Right cardiac atrium (tissue), 5 donors: ENCODE results near the gene FZD10. TPM values are rescaled to one million over a fixed set of nuclear protein-coding genes. Genes with fewer than 3 reads are reported as not detected.

Source experiments
- ATAC-seq, 2 donors: fragments of 200-7000 bp; cut with Tn5 transposase; one replicate each; pipeline versions ENCODE4 v1.8.0 to v1.9.1; 2020; ENCODE audit warnings: moderate library complexity in 2 of 2, mild to moderate bottlenecking in 1 of 2
- DNase-seq, 3 donors: peaks; one replicate each; pipeline ENCODE4 v3.0.0-alpha.2; 2020
- H3K27ac ChIP-seq: one replicate; pipeline ENCODE4 v1.5.1; 2013; ENCODE audit warnings: mild to moderate bottlenecking, low read length, control low read depth, moderate library complexity
- H3K27me3 ChIP-seq: one replicate; pipeline ENCODE4 v1.6.1; 2013; ENCODE audit not compliant: control insufficient read depth, insufficient read depth
- H3K4me1 ChIP-seq: one replicate; pipeline ENCODE4 v1.6.1; 2013; ENCODE audit warnings: low read length; ENCODE audit not compliant: control insufficient read depth, insufficient read depth
- H3K4me3 ChIP-seq: one replicate; pipeline ENCODE4 v1.5.1; 2013; ENCODE audit warnings: low read length, control low read depth
- H3K9me3 ChIP-seq: one replicate; pipeline ENCODE4 v1.6.1; 2013; ENCODE audit warnings: low read length; ENCODE audit not compliant: control insufficient read depth
- WGBS: extraction: QIAGEN DNeasy Blood & Tissue Kit; methylation state at CpG from one replicate; pipeline ENCODE4 v1.1.7; 2013; 5-methylcytosine and 5-hydroxymethylcytosine counted together
- intact Hi-C, 4 donors: fragments of 100-400 bp; cut with DNase I; formaldehyde crosslinking; loops; one replicate each; pipeline versions ENCODE4 v1.11.0 to v1.14.0; 2022 to 2023
- polyA plus RNA-seq: library from polyadenylated mRNA; stranded (reverse); fragments of 200-250 nt; gene quantifications from one replicate; pipeline ENCODE4 v1.2.3, GENCODE V29; 2013
- total RNA-seq, 4 donors: library from RNA; stranded (reverse); fragmentation: NEBNext Ultra II Directional; extraction: Animal tissue kit (Norgen Biotek cat#: 25700); gene quantifications; one replicate each; pipeline ENCODE4 v1.2.1, GENCODE V29; 2021
- donor health status: healthy with polysubstance abuse.
- donor health status: DM: no; HTN: yes; CAD: no.
- donor health status: DM: no; HTN: no; CAD: no.
- donor health status: DM: no; HTN: yes; CAD: no; lungs with severe emphysema.
- donor health status: DM: yes; HTN: yes; CAD: no.

Gene FZD10
- total and polyA plus RNA-seq, 5 donors = 0.06 to 0.28 (median 0.19) TPM; not detected in 1

DNA sequence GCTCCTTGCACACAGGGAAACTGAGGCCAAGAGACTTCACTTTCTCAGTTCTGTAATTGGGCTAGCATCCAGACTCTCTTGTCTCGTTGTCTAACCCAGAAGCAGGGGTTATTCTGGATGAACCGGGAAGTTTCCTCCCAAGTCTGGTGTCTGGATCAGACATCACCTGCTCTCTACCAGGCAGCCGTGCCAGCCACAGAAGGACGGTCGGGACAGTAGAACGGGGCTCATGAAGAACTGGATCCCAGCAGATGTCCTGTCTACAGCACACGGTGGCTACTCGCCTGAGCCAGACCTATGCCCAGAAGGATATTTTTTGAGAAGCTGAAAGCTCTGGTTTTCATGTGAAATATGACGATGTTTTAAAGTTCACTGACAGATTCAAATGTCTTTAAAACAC is 19.1 kb upstream of the FZD10 start:
- H3K4me3 ChIP-seq = no peak overlapping the region
- no peaks in the 10 kb centered on the region for H3K27me3 ChIP-seq
- no peaks in the 10 kb centered on the region for H3K9me3 ChIP-seq
- 81% methylated on average over 9 of the region's 9 CpGs for WGBS
- DNase-seq = no peak
- ATAC-seq = no peak
- no peaks in the 10 kb centered on the region for H3K4me1 ChIP-seq
- no peak overlapping the region for H3K27ac ChIP-seq
- intact Hi-C loops = no loop called here

DNA sequence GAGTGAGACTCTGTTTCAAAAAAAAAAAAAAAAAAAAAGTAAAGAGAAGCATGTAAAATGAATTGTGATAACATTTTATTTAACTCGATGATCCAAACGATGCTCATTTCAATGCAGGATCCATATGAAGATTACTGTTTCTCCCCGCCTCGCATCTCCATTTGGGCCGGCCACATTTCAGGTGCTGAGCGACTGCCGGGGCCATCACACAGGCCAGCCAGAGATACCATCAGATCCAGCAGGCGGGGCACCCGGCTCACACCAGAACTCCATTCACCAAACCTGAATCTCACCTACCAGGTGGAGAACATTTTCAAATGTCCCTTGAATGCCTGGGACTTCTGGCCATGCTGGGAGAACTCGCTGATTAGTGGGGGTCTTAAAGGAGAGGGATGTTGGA is 18.0 kb upstream of the FZD10 start:
- intact Hi-C loops = no loop called here
- no peaks in the 10 kb centered on the region for H3K9me3 ChIP-seq

GRCh38 chr12:130145731-130146130 is 16.5 kb upstream of the FZD10 start:
- DNase-seq = no peak

More for the DNA sequence above, 18.0 kb upstream of the FZD10 start:
- Histone ChIP-seq H3K27ac (no peak overlapping the region), H3K4me1 (no peaks in the 10 kb centered on the region), H3K27me3 (no peaks in the 10 kb centered on the region), H3K4me3 (no peak overlapping the region)
- 89% methylated on average over 10 of the region's 10 CpGs for WGBS
- DNase-seq (no peak), ATAC-seq (no peak)

GRCh38 chr12:130146176-130146931 is 15.9 kb upstream of the FZD10 start:
- no peaks in the 10 kb centered on the region for H3K27me3 ChIP-seq
- H3K4me1 ChIP-seq = no peaks in the 10 kb centered on the region
- H3K27ac ChIP-seq = no peak overlapping the region
- ATAC-seq = no peak
- DNase-seq = no peak
- H3K9me3 ChIP-seq = no peaks in the 10 kb centered on the region
- no peak overlapping the region for H3K4me3 ChIP-seq
- 63% methylated on average over 10 of the region's 10 CpGs for WGBS
- intact Hi-C loops = no loop called here

More at GRCh38 chr12:130145731-130146130, 16.5 kb upstream of the FZD10 start:
- 49% methylated on average over 13 of the region's 13 CpGs for WGBS
- H3K9me3 ChIP-seq = no peaks in the 10 kb centered on the region
- ATAC-seq = no peak
- H3K27me3 ChIP-seq = no peaks in the 10 kb centered on the region
- H3K4me1 ChIP-seq = no peaks in the 10 kb centered on the region
- no peak overlapping the region for H3K4me3 ChIP-seq
- H3K27ac ChIP-seq = no peak overlapping the region
- intact Hi-C loops = no loop called here

DNA sequence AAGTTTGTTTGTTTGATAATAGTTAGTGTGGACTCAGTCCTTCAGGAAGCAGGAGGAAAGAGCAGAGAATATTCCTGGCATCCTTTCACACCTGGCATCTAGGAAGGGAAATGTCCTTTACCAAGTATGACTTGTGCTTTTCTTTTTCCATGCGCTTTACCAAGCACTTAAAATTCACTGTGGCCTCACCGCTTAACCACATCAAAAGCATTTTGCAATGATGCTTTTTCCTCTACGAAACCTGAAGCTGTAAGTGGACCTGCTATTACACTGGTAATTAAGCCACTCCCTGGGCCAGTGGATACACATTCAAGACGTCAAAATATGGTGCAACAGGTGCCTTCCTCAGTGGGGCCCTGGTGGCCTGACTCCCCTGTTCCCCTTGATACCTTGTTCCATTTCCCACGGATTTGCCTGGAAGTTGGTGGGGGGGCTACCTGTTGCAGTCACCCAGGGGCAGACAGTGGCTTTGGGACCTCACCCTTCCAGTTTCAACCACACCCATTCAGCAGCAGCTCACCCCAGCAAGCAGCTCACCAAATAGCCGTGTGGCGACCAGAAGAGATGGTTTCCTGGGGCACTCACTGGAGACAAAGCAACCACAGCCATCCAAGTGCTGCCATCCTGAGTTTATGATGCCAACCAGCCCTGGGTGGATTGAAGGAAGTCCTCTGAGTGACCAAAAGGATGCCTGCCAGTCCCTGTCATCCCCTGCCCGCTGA is 14.2 kb upstream of the FZD10 start:
- WGBS = 52% methylated on average over 8 of the region's 8 CpGs
- H3K27ac ChIP-seq = no peak overlapping the region
- intact Hi-C loops = no loop called here
- H3K4me1 ChIP-seq = no peaks in the 10 kb centered on the region
- no peaks in the 10 kb centered on the region for H3K9me3 ChIP-seq
- H3K27me3 ChIP-seq = no peaks in the 10 kb centered on the region
- ATAC-seq (no peak), DNase-seq (peak in 1 of 3 donors; percentile 13)
- no peak overlapping the region for H3K4me3 ChIP-seq

DNA sequence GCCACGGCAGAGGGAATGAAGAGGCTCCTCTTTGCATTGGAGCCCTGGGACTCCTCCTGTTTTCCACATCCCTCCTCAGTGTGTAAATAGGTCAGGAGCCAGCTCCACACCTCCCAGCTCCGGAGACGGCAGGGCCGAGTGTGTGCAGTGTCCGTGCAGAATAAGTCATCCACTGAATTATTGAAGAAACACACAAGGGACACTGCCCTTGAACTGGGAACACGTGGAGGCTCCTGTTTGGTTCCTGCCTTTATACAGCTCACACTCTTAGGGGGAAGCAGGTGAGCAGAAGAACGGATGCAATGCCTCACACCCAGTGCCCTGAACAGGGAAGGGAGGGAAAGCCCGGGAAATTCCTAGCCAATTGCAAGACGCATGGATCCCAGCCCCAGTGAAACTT is 10.4 kb upstream of the FZD10 start:
- no peaks in the 10 kb centered on the region for H3K4me1 ChIP-seq
- 79% methylated on average over 9 of the region's 9 CpGs for WGBS
- intact Hi-C loops = no loop called here
- H3K27ac ChIP-seq = no peak overlapping the region
- H3K4me3 ChIP-seq = no peak overlapping the region
- no peaks in the 10 kb centered on the region for H3K27me3 ChIP-seq
- H3K9me3 ChIP-seq = no peaks in the 10 kb centered on the region
- DNase-seq (no peak), ATAC-seq (no peak)

DNA sequence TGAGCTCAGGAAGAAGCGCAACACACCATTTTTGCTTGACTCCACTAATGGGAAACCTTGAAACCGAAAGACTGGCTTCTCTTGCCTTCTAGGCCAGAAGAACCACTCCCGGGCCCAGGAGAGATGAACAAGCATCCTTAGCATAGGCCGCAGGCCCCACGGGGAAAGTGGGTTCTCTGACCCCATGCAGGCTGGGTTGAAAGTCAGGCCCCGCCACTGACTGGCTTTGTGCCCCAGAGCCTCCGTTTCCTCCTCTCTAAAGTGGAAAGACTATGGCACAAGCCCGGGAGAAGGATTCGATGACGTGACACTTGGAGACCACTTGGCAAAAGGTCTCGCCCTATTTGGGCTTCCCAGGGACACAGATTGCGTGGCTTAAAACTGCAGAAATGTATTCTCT is 9.9 kb upstream of the FZD10 start:
- no peak for ATAC-seq
- WGBS = 85% methylated on average over 12 of the region's 12 CpGs
- no peaks in the 10 kb centered on the region for H3K9me3 ChIP-seq
- H3K4me3 ChIP-seq = no peak overlapping the region
- no peak for DNase-seq
- intact Hi-C loops = no loop called here
- no peaks in the 10 kb centered on the region for H3K4me1 ChIP-seq
- no peak overlapping the region for H3K27ac ChIP-seq
- H3K27me3 ChIP-seq = no peaks in the 10 kb centered on the region

- intact Hi-C loops = no loop called here
- no peaks in the 10 kb centered on the region for H3K4me1 ChIP-seq
- H3K9me3 ChIP-seq = no peaks in the 10 kb centered on the region
- WGBS = 88% methylated on average over 7 of the region's 7 CpGs
- no peaks in the 10 kb centered on the region for H3K27me3 ChIP-seq
- no peak for DNase-seq
- no peak overlapping the region for H3K4me3 ChIP-seq
- ATAC-seq = no peak
- no peak overlapping the region for H3K27ac ChIP-seq
Observed at GRCh38 chr12:130153803-130154202, 8.5 kb upstream of the FZD10 start.

- WGBS = 84% methylated on average over 22 of the region's 22 CpGs
- DNase-seq (no peak), ATAC-seq (no peak)
- Histone ChIP-seq H3K4me3 (no peak overlapping the region), H3K9me3 (no peaks in the 10 kb centered on the region), H3K27me3 (no peaks in the 10 kb centered on the region), H3K4me1 (no peaks in the 10 kb centered on the region), H3K27ac (no peak overlapping the region)
- intact Hi-C loops = no loop called here
Observed at GRCh38 chr12:130154276-130155070, 7.8 kb upstream of the FZD10 start.

DNA sequence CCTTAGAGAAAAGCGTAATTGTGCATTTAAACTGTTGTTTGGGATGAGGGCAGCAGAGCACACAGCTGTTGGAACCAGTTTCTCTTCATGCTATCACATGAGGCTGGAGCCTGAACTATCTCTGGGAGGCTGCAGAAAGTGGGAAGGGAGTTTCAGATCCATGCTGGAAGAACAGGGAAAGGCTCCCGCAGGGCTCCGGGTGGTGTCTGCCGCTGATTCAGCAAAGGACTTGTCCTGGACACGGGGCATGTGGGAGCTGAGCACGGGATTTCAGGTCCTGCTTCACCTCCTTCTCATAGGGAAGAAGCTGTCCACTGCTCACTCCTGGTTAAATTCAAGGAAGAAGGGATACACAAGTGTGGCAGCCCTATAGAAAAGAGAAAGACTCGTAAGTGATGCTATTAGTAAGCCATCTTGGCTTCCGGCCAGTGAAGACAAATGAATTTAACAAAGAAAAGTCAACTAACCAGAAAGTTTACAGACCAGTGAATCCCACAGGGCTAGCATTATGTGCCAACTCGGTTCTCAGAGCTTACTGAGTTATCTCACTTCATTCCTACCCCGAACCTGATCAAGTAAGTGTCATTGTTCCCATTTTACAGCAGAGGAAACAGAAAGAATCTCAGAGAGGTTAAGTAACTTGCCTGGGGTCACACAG is 6.7 kb upstream of the FZD10 start:
- Histone ChIP-seq H3K9me3 (no peaks in the 10 kb centered on the region), H3K4me1 (no peaks in the 10 kb centered on the region), H3K27ac (no peak overlapping the region), H3K27me3 (no peaks in the 10 kb centered on the region), H3K4me3 (no peak overlapping the region)
- WGBS = 79% methylated on average over 10 of the region's 10 CpGs
- DNase-seq (no peak), ATAC-seq (no peak)
- intact Hi-C loops = no loop called here
